ENCODE results near the gene SV2B. TPM values are rescaled to one million over a fixed set of nuclear protein-coding genes. Genes with fewer than 3 reads are reported as not detected.

The SV2B gene
- total RNA-seq, 3 donors from 2014 or later, result 0.44 to 4.9 (median 2.2) TPM

DNA sequence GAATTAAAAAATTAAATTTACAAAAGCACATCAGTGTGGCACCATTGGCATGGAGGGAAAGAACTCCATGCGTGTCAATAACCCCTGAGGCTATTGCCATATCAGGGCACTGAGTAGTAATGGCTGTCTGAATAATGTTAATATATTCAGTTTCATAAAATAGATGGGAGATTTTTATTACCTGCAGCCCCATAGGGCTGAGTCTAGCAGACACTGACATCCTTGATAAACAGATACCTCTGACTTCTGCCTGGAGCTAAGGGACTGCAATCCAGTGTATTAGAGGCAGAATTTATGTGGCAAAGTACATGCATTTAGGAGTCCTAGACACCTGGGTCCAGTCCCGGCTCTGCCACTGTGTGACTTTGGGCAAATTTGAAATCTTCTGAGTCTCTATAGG is 38.8 kb upstream of the SV2B start:
- no peak overlapping the region for H3K4me3 ChIP-seq
- H3K9me3 ChIP-seq, result no peaks in the 10 kb centered on the region
- TF ChIP-seq POLR2AphosphoS5 (IDR thresholded peaks at IDR 0.05), result no peak
- TF ChIP-seq POLR2A (IDR thresholded peaks at IDR 0.05), result no peak
- TF ChIP-seq, protein P1, sequence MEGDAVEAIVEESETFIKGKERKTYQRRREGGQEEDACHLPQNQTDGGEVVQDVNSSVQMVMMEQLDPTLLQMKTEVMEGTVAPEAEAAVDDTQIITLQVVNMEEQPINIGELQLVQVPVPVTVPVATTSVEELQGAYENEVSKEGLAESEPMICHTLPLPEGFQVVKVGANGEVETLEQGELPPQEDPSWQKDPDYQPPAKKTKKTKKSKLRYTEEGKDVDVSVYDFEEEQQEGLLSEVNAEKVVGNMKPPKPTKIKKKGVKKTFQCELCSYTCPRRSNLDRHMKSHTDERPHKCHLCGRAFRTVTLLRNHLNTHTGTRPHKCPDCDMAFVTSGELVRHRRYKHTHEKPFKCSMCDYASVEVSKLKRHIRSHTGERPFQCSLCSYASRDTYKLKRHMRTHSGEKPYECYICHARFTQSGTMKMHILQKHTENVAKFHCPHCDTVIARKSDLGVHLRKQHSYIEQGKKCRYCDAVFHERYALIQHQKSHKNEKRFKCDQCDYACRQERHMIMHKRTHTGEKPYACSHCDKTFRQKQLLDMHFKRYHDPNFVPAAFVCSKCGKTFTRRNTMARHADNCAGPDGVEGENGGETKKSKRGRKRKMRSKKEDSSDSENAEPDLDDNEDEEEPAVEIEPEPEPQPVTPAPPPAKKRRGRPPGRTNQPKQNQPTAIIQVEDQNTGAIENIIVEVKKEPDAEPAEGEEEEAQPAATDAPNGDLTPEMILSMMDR (IDR thresholded peaks at IDR 0.05), result no peak
- intact Hi-C loops (cut with DNase I; ENCODE audit: low total_unique reads), result no loop called here
- H3K27me3 ChIP-seq, result peaks cover 0 to 13% of the 10 kb centered on the region in 2 donors
- no peaks in the 10 kb centered on the region for H3K4me1 ChIP-seq
- no peak for DNase-seq (ENCODE audit: low spot score in 2 of 2)
- no peaks in the 10 kb centered on the region for H3K36me3 ChIP-seq
- H3K27ac ChIP-seq, result no peak overlapping the region

DNA sequence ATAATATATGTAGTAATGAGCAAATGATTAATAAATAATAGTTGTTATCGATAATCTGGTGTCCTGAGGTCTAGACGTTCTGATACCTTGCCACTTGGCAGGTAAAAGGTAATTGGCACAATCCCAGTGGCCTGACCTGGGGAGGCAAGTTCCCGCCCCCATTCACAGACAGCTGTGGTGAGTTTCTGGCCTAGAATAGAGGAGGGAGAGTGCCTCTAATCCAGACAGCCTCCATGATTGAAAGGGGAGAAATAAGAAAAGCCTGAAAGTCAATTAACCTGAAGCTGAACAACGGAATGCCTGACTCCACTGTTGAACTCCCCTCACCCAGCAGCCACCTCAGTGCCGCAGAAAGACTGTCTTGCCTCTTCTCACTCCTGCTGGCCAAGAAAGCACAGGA is 38.1 kb upstream of the SV2B start:
- Histone ChIP-seq H3K36me3 (no peaks in the 10 kb centered on the region), H3K9me3 (no peaks in the 10 kb centered on the region), H3K27ac (no peak overlapping the region), H3K27me3 (peaks cover 0 to 13% of the 10 kb centered on the region in 2 donors), H3K4me1 (no peaks in the 10 kb centered on the region), H3K4me3 (no peak overlapping the region)
- DNase-seq (ENCODE audit: low spot score in 2 of 2), result no peak
- TF ChIP-seq POLR2A (IDR thresholded peaks at IDR 0.05) (no peak), POLR2AphosphoS5 (IDR thresholded peaks at IDR 0.05) (no peak)
- TF ChIP-seq, protein P1 (IDR thresholded peaks at IDR 0.05), result no peak
- intact Hi-C loops (cut with DNase I; ENCODE audit: low total_unique reads), result no loop called here

DNA sequence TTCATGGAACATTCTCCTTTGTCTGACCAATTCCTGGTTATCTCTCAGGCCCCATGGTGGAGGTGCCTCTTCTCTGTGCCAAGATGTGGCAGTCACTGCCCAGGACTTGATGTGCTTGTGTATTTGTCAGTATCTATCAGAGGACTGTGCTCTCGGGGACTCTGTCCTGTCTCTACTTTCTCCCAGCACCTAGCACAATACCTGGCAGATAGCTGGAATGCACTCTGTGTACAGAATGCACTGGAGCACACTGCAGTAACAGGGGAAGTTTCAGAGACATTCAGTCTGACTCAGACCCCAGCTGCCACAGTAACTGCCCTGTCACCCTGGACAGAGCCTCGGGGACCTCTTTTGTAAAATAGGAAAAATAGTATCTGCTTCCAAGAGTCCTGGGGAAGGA is 34.6 kb upstream of the SV2B start:
- intact Hi-C loops (cut with DNase I; ENCODE audit: low total_unique reads), result no loop called here

DNA sequence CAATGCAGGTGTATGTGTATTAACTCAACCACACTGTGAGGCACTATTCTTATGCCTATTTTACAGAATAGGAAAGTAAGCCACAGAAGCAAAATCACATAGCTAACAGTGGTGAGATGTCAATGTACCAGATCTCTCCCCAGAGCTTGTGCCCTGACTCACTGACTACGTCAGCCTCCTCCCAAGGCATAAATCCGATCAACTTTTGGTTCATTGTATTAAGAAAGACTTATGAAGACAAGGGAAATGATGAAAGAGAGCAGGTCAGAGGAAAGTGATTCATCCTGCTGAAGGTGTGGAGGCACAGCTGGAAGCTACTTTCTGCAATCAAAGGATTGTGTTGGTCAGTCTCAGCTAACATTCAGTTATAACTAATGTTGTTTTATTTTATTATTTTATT is 33.0 kb upstream of the SV2B start:
- H3K27ac ChIP-seq, result no peak overlapping the region
- no peaks in the 10 kb centered on the region for H3K9me3 ChIP-seq
- DNase-seq (ENCODE audit: low spot score in 2 of 2), result no peak
- H3K36me3 ChIP-seq, result no peaks in the 10 kb centered on the region
- H3K4me3 ChIP-seq, result no peak overlapping the region
- TF ChIP-seq, protein P1 (IDR thresholded peaks at IDR 0.05), result no peak
- no peak for TF ChIP-seq POLR2A (IDR thresholded peaks at IDR 0.05)
- TF ChIP-seq POLR2AphosphoS5 (IDR thresholded peaks at IDR 0.05), result no peak
- intact Hi-C loops (cut with DNase I; ENCODE audit: low total_unique reads), result no loop called here
- H3K27me3 ChIP-seq, result peaks cover 0 to 9% of the 10 kb centered on the region in 2 donors
- H3K4me1 ChIP-seq, result no peaks in the 10 kb centered on the region

More for the DNA sequence above, 34.6 kb upstream of the SV2B start:
- Histone ChIP-seq H3K27ac (no peak overlapping the region), H3K27me3 (peaks cover 0 to 9% of the 10 kb centered on the region in 2 donors), H3K4me1 (no peaks in the 10 kb centered on the region), H3K36me3 (no peaks in the 10 kb centered on the region), H3K9me3 (no peaks in the 10 kb centered on the region), H3K4me3 (no peak overlapping the region)
- DNase-seq (ENCODE audit: low spot score in 2 of 2), result no peak
- TF ChIP-seq POLR2A (IDR thresholded peaks at IDR 0.05), result no peak
- TF ChIP-seq POLR2AphosphoS5 (IDR thresholded peaks at IDR 0.05), result no peak
- TF ChIP-seq, protein P1 (IDR thresholded peaks at IDR 0.05), result no peak

DNA sequence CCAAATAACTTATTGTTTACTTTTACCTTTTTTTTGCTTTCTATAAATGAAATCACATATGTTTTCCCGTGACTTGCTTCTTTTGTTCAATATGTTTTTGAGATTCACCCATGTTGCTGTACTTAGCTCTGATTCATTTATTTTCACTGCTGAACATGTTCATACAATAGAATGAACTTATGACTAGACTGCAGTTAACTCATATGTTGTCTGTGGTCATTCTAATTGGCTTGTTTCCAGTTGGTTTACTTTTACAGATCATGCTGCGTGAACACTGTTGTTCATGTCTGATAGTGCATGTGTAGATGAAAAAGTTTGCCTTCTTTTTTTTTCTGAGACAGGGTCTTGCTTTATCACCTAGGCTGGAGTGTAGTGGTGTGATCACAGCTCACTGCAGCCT is 31.6 kb upstream of the SV2B start:
- H3K4me1 ChIP-seq, result no peaks in the 10 kb centered on the region
- TF ChIP-seq POLR2AphosphoS5 (IDR thresholded peaks at IDR 0.05) (no peak), POLR2A (IDR thresholded peaks at IDR 0.05) (no peak)
- TF ChIP-seq, protein P1 (IDR thresholded peaks at IDR 0.05), result no peak
- H3K9me3 ChIP-seq, result no peaks in the 10 kb centered on the region
- no peak overlapping the region for H3K27ac ChIP-seq
- no peak for DNase-seq (ENCODE audit: low spot score in 2 of 2)
- H3K4me3 ChIP-seq, result no peak overlapping the region
- intact Hi-C loops (cut with DNase I; ENCODE audit: low total_unique reads), result no loop called here
- H3K36me3 ChIP-seq, result no peaks in the 10 kb centered on the region
- peaks cover 0 to 9% of the 10 kb centered on the region in 2 donors for H3K27me3 ChIP-seq

Measured in breast epithelium (tissue), 4 donors.